IPS DF 4.7 (cell line): ENCODE measurements around the gene CTNNBL1.

ENCODE experiments used
- DNase-seq: peaks from one replicate; pipeline ENCODE4 v3.0.0-alpha.2; 2013; ENCODE audit warnings: low spot score; ENCODE audit errors: extremely low read depth

CTNNBL1 gene

DNA sequence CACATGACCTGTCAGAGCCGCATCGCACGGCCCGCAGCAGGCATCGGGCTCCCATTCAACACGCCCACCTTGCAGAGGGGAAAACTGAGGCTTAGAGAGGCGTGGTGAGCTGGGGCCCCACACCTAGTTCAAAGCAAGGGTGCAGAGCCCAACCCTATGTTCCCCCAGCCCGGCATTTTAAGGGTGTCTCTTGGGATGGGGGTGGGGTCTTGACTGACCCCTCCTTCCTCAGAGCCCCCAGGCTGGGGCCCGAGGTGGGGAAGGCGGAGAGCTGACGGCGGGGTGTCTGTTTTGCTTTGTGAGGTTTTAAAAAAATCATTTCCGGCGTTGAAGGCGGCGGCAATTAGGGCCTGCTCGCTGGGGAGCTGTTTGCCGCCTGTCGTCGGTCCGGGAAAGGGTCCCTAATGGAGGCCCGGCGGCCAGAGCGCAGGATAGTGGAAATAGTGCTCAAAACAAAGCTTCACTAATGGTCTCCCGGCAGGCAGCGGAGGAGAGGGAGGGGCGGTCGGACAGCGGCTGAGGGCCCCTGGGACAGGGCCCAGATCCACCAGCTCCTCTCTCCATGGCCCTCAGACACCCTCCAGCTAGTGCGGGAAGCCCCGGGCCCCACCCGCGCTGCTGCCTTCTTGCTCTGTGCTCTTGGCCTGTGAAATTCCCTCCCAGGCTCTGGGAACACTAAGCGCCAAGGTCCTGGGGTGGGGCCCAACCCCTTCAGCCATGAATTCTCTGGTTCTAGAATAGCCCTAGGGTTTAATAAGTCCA is 221.0 kb downstream of the CTNNBL1 start:
- DNase-seq: no peak

DNA sequence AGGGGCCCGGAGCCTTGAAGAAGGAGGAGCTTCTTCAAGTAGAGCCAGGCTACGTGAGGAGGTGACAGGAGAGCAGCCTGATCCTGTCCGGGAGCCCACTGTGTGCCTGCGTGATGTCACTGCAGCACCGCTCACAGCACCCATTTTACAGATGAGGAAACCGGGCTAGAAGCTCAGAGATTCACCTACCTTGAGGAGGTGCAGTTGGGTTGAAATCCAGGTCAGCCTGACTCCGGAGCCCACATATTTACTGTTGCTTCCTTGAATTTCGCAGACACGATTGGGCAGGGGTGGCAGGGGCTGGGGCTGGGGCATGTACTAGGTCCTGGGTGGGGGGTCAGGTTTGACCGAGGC is 221.6 kb downstream of the CTNNBL1 start:
- no peak for DNase-seq

DNA sequence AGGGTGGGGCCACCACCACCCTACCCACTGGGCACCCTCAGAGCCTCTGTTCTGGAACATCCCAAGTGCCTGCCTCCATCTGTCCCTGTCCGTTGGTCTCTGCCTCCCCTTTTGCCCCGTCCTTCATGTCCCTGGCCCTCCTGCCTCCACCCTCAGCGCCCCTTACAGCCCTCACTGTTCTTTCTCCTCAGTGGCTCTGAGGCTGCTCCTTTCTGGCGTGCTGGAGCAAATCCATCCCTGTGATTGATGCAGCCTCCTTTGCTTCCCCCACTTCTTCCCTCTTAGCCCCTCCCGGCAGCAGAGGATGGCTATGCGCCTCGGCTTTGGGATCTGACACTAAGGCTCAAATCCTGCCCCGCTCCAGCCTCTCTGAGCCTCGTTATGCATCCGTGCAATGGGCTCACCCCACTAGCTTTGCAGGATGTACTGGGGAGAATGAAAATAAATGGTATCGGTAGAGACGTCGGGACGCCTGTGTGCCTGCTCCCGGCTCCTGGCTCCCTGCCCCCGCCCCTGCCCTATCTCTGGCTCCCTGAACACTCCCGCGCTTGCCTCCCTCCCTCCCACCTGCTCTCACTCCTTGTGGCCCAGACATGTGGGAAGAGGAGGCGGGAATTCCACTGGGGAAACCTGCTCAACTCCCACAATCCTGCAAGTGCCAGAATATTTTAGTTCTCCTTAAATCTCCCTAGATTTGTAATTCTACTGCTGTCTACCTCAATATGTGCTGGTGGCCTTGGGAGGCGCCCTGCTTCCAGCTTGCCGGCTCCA is 222.2 kb downstream of the CTNNBL1 start:
- DNase-seq: no peak

DNA sequence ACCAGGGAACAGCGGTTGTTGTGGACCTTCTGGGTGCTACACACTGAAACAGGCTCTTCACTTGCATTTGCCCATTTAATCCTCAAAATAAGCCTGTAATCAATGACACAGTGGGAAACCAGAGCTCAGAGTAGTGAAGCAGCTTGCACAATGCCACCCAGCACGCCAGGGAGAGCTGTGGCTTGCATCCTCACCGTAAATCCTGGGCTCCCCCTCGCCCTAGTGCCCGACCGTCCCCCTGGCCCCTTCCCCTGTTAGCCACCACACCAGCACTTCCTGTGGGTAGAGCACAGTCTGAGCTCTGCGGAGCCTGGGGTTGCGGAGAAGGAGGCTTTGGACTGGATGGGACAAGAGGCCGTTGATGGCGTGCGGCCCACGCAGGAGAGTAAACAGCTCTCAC is 223.6 kb downstream of the CTNNBL1 start:
- DNase-seq: no peak

DNA sequence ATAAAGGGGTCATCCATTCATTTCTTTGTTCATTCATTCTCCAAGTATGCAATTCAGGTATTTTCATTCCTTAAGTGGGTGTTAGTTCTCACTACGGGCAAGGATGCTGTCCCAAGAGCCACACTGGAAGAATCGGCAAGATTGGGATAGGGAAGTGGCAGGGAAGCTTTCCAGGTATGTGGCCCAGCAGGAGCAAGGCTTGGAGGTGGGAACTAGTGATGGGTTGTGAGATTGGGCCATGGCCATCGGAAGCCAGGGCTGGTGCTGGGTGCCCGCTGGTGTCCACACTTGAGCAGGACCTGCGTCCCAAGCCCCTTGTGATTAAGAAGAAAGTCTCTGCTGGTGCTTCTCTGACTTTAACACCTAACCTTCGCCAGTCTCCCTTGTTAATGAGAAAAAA is 224.2 kb downstream of the CTNNBL1 start:
- no peak for DNase-seq

DNA sequence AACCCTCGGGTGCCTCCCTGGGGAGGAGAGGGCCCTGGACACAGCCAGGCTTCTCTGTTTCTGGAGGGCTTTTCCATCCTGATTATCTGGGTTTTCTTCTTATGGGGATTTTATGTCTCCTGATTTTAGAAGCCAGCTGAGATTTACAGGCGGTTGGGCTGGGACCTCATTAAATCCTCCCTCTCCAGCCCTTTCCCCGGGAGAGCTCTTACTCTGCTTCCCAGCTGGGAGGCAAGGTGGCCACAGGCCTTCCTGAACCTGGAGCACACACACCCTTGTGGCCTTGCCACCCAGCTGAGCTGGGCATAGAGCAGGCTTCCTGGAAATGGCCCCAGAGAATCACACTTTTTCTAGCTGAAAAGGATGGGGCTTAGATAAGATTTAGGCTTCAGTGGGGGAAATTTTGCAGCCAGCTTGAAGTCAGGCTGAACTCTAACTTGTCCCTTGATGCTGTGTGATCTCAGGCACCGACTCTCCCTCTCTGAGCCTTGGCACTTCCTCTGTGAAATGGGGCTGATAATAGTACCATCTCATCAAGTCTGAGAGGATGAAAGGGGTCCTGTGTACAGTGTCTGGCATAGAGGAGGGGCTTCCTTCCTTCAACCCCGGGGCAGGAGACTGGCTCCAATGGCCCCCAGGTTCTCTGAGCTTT is 225.7 kb downstream of the CTNNBL1 start:
- no peak for DNase-seq

DNA sequence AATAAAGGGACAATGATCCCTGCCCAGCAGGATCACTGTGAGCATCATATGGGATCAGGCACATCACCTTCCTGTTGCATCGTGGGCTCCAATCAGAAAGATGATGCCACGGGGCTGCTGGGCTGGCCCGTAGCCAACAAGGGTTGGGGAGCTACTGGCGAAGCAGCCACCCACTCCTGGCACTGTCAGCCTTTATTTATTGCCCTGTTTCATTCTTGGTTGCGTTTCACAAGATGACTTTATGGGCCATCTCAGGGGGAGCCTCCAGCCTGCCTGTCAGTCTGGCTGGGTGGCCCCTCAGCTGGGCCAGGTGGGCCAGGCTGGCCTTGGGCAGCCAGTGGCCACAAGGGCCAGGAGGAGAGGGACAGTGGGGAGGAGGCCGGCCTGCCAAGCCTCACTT is 226.4 kb downstream of the CTNNBL1 start:
- DNase-seq: no peak

DNA sequence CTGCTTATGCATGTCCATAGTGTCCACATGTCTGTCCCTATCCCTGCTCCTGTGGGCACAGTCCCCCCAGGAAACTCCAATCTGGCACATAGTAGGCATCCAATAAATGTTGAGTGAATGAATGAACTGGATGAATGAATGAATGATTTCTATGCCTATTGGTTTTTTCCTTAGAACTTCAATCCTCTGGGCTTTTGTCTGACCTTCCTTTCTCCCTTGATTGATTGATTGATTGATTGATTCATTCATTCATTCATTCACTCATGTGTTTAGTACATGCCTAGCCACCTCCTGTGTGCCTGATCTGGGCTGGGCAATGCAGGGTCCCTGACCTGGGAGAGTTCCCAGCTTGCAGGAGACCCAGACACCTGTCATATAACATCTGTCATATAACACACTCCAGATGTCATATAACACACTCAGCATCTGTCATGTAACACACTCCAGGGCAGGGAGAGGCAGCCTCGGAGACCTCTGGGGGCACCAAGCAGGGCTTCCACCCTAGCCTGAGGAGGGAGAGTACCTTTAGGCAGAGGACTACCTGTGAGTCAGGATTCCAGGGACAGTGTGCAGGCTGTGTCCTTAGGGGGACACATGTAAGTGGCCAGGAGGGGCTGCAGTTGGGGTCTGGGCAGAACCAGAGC is 227.0 kb downstream of the CTNNBL1 start:
- DNase-seq: no peak

DNA sequence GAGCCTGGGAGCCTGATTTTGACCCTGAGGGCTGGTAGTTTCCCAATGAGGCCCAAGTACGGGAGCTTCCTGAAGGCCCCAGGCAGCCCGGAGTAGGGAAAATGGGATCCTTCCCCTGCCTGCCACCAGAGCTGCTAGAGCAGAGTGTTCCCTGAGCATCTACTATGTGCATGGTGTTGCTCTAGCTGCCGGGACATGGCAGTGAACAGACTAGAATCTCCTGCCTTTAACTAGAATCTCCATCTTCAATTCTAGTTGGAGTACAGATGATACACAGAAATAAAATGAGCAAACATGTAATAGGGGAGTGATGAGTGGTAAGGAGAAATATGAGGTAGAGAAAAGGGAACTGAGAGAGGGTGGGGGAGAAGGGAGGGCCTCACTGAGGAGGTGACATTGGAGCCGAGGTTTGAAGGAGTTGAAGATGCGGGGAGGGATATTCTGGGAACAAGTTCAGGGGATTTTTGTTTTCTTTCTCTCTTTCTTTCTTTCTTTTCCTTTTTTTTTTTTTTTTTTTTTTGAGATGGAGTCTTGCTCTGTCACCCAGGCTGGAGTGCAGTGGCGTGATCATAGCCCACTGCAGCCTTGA is 227.6 kb downstream of the CTNNBL1 start:
- DNase-seq: no peak
